CD14-positive monocyte (primary cell): ENCODE data around the gene BICDL1. TPM values are rescaled to one million over a fixed set of nuclear protein-coding genes. Genes with fewer than 3 reads are reported as not detected.
A peak's percentile ranks its signal among the peaks of the same experiment; 100 is the strongest.

Source experiments
- DNase-seq, 3 donors: peaks; one replicate each; pipeline ENCODE4 v3.0.0-alpha.2; 2011 to 2022
- H2AFZ ChIP-seq: 2 replicates; pipeline ENCODE4 v1.6.0; 2012; ENCODE audit warnings: mild to moderate bottlenecking, low read depth, low read length, inconsistent platforms; ENCODE audit not compliant: insufficient read depth, poor library complexity, severe bottlenecking
- H3K27ac ChIP-seq, 2 donors: 1 replicate in 1 of 2; 2 replicates in 1 of 2; pipeline ENCODE4 v1.5.1; 2012 to 2013; ENCODE audit warnings: low read length in 2 of 2, control low read depth in 1 of 2, inconsistent platforms in 1 of 2, low read depth in 1 of 2, mild to moderate bottlenecking in 1 of 2
- H3K27me3 ChIP-seq, 2 donors: one replicate each; pipeline versions ENCODE4 v1.6.0 to v1.6.1; 2011 to 2013; ENCODE audit warnings: low read length in 2 of 2; ENCODE audit not compliant: control insufficient read depth in 2 of 2, insufficient read depth in 2 of 2
- H3K36me3 ChIP-seq, 2 donors: replicated peaks in 1 of 2; 1 replicate in 1 of 2; 2 replicates in 1 of 2; pipeline versions ENCODE4 v1.5.1 to v1.6.1; 2012 to 2013; ENCODE audit warnings: low read length in 2 of 2, control low read depth in 1 of 2, inconsistent platforms in 1 of 2, mild to moderate bottlenecking in 1 of 2; ENCODE audit not compliant: insufficient read depth in 2 of 2, control insufficient read depth in 1 of 2
- H3K4me1 ChIP-seq, 2 donors: 1 replicate in 1 of 2; 2 replicates in 1 of 2; pipeline versions ENCODE4 v1.5.1 to v1.6.1; 2012 to 2013; ENCODE audit warnings: low read length in 2 of 2, control low read depth in 1 of 2, inconsistent platforms in 1 of 2, mild to moderate bottlenecking in 1 of 2, moderate library complexity in 1 of 2; ENCODE audit not compliant: insufficient read depth in 2 of 2, control insufficient read depth in 1 of 2
- H3K4me2 ChIP-seq: replicated peaks from 2 replicates; pipeline ENCODE3; 2012; ENCODE audit warnings: low read length, moderate library complexity, mild to moderate bottlenecking; ENCODE audit not compliant: poor library complexity, severe bottlenecking; ENCODE audit errors: extremely low read depth
- H3K4me3 ChIP-seq, 3 experiments: fragments of 200-600 bp in 1 of 3; sonication (generic) in 1 of 3; replicated peaks in 1 of 3; 1 replicate in 2 of 3; 2 replicates in 1 of 3; pipeline ENCODE4 v1.5.1; 2011 to 2013; ENCODE audit warnings: low read length in 3 of 3, mild to moderate bottlenecking in 3 of 3, control low read depth in 2 of 3, low read depth in 2 of 3, inconsistent platforms in 1 of 3, moderate library complexity in 1 of 3
- H3K79me2 ChIP-seq: 2 replicates; pipeline ENCODE4 v1.6.0; 2012; ENCODE audit warnings: mild to moderate bottlenecking, control low read depth, inconsistent platforms, low read length, moderate library complexity; ENCODE audit not compliant: insufficient read depth
- H3K9ac ChIP-seq: 2 replicates; pipeline ENCODE4 v1.6.0; 2017; ENCODE audit warnings: low read length, mild to moderate bottlenecking; ENCODE audit not compliant: insufficient read depth, poor library complexity, severe bottlenecking
- H3K9me3 ChIP-seq, 2 donors: replicated peaks in 1 of 2; 1 replicate in 1 of 2; 2 replicates in 1 of 2; pipeline versions ENCODE4 v1.5.1 to v1.6.1; 2012 to 2013; ENCODE audit warnings: low read length in 2 of 2, control low read depth in 1 of 2; ENCODE audit not compliant: control insufficient read depth in 1 of 2, insufficient read depth in 1 of 2
- H4K20me1 ChIP-seq: 2 replicates; pipeline ENCODE4 v1.6.0; 2012; ENCODE audit warnings: mild to moderate bottlenecking, low read length, control low read depth, moderate library complexity; ENCODE audit not compliant: insufficient read depth
- H3K27ac Mint-ChIP-seq, 7 donors: one replicate each; pipeline ENCODE4 v1.8.0; 2020; ENCODE audit warnings: mild to moderate bottlenecking in 7 of 7, mixed read lengths in 7 of 7, moderate library complexity in 6 of 7, inconsistent platforms in 2 of 7
- H3K27me3 Mint-ChIP-seq, 3 donors: one replicate each; pipeline ENCODE4 v1.8.0; 2021 to 2022; ENCODE audit warnings: low read depth in 3 of 3, mild to moderate bottlenecking in 3 of 3, mixed read lengths in 3 of 3, moderate library complexity in 3 of 3, inconsistent platforms in 1 of 3
- H3K36me3 Mint-ChIP-seq, 2 donors: one replicate each; pipeline ENCODE4 v1.8.0; 2020; ENCODE audit warnings: mixed read lengths in 2 of 2, inconsistent platforms in 1 of 2, mild to moderate bottlenecking in 1 of 2
- H3K4me1 Mint-ChIP-seq: one replicate; pipeline ENCODE4 v1.8.0; 2020; ENCODE audit warnings: mild to moderate bottlenecking, mixed read lengths
- H3K4me3 Mint-ChIP-seq, 2 donors: one replicate each; pipeline ENCODE4 v1.8.0; 2020; ENCODE audit warnings: mild to moderate bottlenecking in 2 of 2, mixed read lengths in 2 of 2, moderate library complexity in 1 of 2
- H3K9me3 Mint-ChIP-seq, 7 donors: one replicate each; pipeline ENCODE4 v1.8.0; 2020 to 2022; ENCODE audit warnings: mixed read lengths in 7 of 7, mild to moderate bottlenecking in 6 of 7, moderate library complexity in 6 of 7, inconsistent platforms in 2 of 7
- CTCF ChIP-seq: fragments of 200-600 bp; IDR thresholded peaks from one replicate; pipeline ENCODE4 v1.8.0; 2022; ENCODE audit warnings: antibody characterized with exemption, mild to moderate bottlenecking
- WGBS: methylation state at CpG from one replicate; pipeline ENCODE4 v1.1.5; 2013; ENCODE audit warnings: missing lambda C conversion rate; ENCODE audit not compliant: insufficient coverage; 5-methylcytosine and 5-hydroxymethylcytosine counted together
- intact Hi-C, 2 donors: fragments of 100-400 bp; cut with micrococcal nuclease; formaldehyde crosslinking; loops; one replicate each; pipeline versions ENCODE4 v1.15.0 to v1.15.1; 2023
- polyA plus RNA-seq, 3 donors: library from polyadenylated mRNA; depleted of rRNA in 1 of 3; unstranded in 2 of 3; stranded (reverse) in 1 of 3; fragments of 300-500 nt in 2 of 3; fragments of >200 nt in 1 of 3; fragmentation: Illumina TruSeq in 2 of 3; gene quantifications; 1 replicate in 2 of 3; 2 replicates in 1 of 3; pipeline ENCODE4 v1.2.3, GENCODE V29; 2012 to 2021

The BICDL1 gene
- polyA plus RNA-seq, 3 donors, result 0.13 TPM; not detected in 2

GRCh38 chr12:120093592-120094355 is 104.7 kb downstream of the BICDL1 start:
- no peak for TF ChIP-seq CTCF
- Histone ChIP-seq H3K27ac (no peak overlapping the region), H2AFZ (no peak overlapping the region), H3K4me3 (no peak overlapping the region), H3K4me2 (no peak overlapping the region), H3K9me3 (no peaks in the 10 kb centered on the region), H3K79me2 (peaks cover 3% of the 10 kb centered on the region), H3K27me3 (no peaks in the 10 kb centered on the region), H4K20me1 (peaks cover 65% of the 10 kb centered on the region), H3K36me3 (peaks cover 44% of the 10 kb centered on the region in 2 donors), H3K4me1 (no peaks in the 10 kb centered on the region), H3K9ac (no peak overlapping the region)
- no peaks in the 10 kb centered on the region for H3K9me3 Mint-ChIP-seq
- 53% methylated on average over 7 of the region's 17 CpGs for WGBS
- intact Hi-C loops, result no loop called here
- peaks cover 3 to 11% (median 6%) of the 10 kb centered on the region in 3 donors for H3K27me3 Mint-ChIP-seq
- no peak overlapping the region for H3K4me3 Mint-ChIP-seq
- peak overlapping the region in 3 of 7 donors; percentile 41 to 55 (median 45) for H3K27ac Mint-ChIP-seq
- DNase-seq, result no peak
- H3K4me1 Mint-ChIP-seq, result no peaks in the 10 kb centered on the region
- peaks cover 43 to 53% of the 10 kb centered on the region in 2 donors for H3K36me3 Mint-ChIP-seq

GRCh38 chr12:120094485-120094884 is 105.4 kb downstream of the BICDL1 start:
- Mint-ChIP-seq H3K36me3 (peaks cover 50 to 60% of the 10 kb centered on the region in 2 donors), H3K9me3 (no peaks in the 10 kb centered on the region), H3K4me1 (no peaks in the 10 kb centered on the region), H3K27ac (peak overlapping the region in 1 of 7 donors; percentile 13), H3K4me3 (no peak overlapping the region), H3K27me3 (peaks cover 0 to 5% (median 3%) of the 10 kb centered on the region in 3 donors)
- no peak overlapping the region for H3K27ac ChIP-seq
- no peak overlapping the region for H3K4me2 ChIP-seq
- H3K27me3 ChIP-seq, result no peaks in the 10 kb centered on the region
- no peak overlapping the region for H3K9ac ChIP-seq
- no peaks in the 10 kb centered on the region for H3K9me3 ChIP-seq
- WGBS, result 95% methylated on average over 8 of the region's 9 CpGs
- no peak for DNase-seq
- H4K20me1 ChIP-seq, result peaks cover 72% of the 10 kb centered on the region
- peaks cover 50 to 51% of the 10 kb centered on the region in 2 donors for H3K36me3 ChIP-seq
- intact Hi-C loops, result no loop called here
- H3K79me2 ChIP-seq, result peaks cover 10% of the 10 kb centered on the region
- no peak overlapping the region for H3K4me3 ChIP-seq
- no peak overlapping the region for H2AFZ ChIP-seq
- no peak for TF ChIP-seq CTCF
- no peaks in the 10 kb centered on the region for H3K4me1 ChIP-seq
